Thyroid gland (tissue), 4 donors: ENCODE results near the gene UBE2R2.

ENCODE experiments used
- POLR2A ChIP-seq, 2 donors: fragments of 450-650 bp; IDR thresholded peaks; one replicate each; pipeline ENCODE4 v1.6.1; 2017; ENCODE audit warnings: antibody characterized with exemption in 2 of 2, mild to moderate bottlenecking in 2 of 2, moderate library complexity in 1 of 2
- TF ChIP-seq, protein P1 (sequence below), 6 experiments: fragments of 200-600 bp in 3 of 6; fragments of 450-650 bp in 3 of 6; sonication (generic) in 3 of 6; IDR thresholded peaks; one replicate each; pipeline ENCODE4 v1.5.1; 2016 to 2019; ENCODE audit warnings: antibody characterized with exemption in 6 of 6, mild to moderate bottlenecking in 2 of 6, inconsistent platforms in 1 of 6, moderate library complexity in 1 of 6

DNA sequence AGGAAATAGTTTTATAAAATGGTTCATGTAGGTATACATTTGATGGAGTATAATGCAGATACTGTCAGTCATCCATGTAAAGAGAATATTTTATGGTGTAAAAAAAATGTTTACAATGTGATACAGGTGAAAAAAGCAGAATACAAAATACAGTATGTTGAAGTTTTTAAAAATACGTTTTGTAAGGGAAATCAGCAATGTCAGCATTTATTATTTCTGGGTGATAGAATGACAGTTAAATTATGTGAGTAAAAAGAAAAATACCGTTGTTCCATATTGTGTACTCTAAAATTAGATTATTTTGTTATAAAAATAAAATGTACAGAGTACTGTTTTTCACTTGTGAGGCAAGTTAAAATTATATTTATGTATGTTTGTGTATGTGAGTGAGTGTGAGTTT, 69.0 kb downstream of the UBE2R2 start:
- TF ChIP-seq, protein P1, sequence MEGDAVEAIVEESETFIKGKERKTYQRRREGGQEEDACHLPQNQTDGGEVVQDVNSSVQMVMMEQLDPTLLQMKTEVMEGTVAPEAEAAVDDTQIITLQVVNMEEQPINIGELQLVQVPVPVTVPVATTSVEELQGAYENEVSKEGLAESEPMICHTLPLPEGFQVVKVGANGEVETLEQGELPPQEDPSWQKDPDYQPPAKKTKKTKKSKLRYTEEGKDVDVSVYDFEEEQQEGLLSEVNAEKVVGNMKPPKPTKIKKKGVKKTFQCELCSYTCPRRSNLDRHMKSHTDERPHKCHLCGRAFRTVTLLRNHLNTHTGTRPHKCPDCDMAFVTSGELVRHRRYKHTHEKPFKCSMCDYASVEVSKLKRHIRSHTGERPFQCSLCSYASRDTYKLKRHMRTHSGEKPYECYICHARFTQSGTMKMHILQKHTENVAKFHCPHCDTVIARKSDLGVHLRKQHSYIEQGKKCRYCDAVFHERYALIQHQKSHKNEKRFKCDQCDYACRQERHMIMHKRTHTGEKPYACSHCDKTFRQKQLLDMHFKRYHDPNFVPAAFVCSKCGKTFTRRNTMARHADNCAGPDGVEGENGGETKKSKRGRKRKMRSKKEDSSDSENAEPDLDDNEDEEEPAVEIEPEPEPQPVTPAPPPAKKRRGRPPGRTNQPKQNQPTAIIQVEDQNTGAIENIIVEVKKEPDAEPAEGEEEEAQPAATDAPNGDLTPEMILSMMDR (IDR thresholded peaks at IDR 0.05): no peak
- no peak for TF ChIP-seq POLR2A (IDR thresholded peaks at IDR 0.05)
